Measurements from ENCODE around the gene TMEM132D. TPM values are rescaled to one million over a fixed set of nuclear protein-coding genes. Genes with fewer than 3 reads are reported as not detected.

The TMEM132D gene
- total RNA-seq, 4 donors from 2014 or later = not detected

GRCh38 chr12:129494260-129494659, 409.6 kb downstream of the TMEM132D start:
- no peak for DNase-seq (ENCODE audit: low spot score)
- no peak for TF ChIP-seq CTCF (IDR thresholded peaks at IDR 0.05)
- ATAC-seq (ENCODE audit: low FRiP score) = no peak

- no peak for DNase-seq (ENCODE audit: low spot score)
- no peak for ATAC-seq (ENCODE audit: low FRiP score)
- no peak for TF ChIP-seq CTCF (IDR thresholded peaks at IDR 0.05)
Observed at GRCh38 chr12:129489100-129489676, 414.6 kb downstream of the TMEM132D start.

GRCh38 chr12:129486931-129487330, 416.9 kb downstream of the TMEM132D start:
- ATAC-seq (ENCODE audit: low FRiP score) (no peak), DNase-seq (ENCODE audit: low spot score) (no peak)
- no peak for TF ChIP-seq CTCF (IDR thresholded peaks at IDR 0.05)

- ATAC-seq (ENCODE audit: low FRiP score) (no peak), DNase-seq (ENCODE audit: low spot score) (no peak)
- TF ChIP-seq CTCF (IDR thresholded peaks at IDR 0.05) = no peak
Observed at GRCh38 chr12:129483111-129483893, 420.5 kb downstream of the TMEM132D start.

GRCh38 chr12:129481921-129482320, 421.9 kb downstream of the TMEM132D start:
- no peak for TF ChIP-seq CTCF (IDR thresholded peaks at IDR 0.05)
- ATAC-seq (ENCODE audit: low FRiP score) = no peak

GRCh38 chr12:129470196-129470595, 433.6 kb downstream of the TMEM132D start:
- ATAC-seq (ENCODE audit: low FRiP score) = no peak
- DNase-seq (ENCODE audit: low spot score) = no peak
- no peak for TF ChIP-seq CTCF (IDR thresholded peaks at IDR 0.05)

More at GRCh38 chr12:129481921-129482320, 421.9 kb downstream of the TMEM132D start:
- no peak for DNase-seq (ENCODE audit: low spot score)

GRCh38 chr12:129467726-129468125, 436.1 kb downstream of the TMEM132D start:
- ATAC-seq (ENCODE audit: low FRiP score) (no peak), DNase-seq (ENCODE audit: low spot score) (no peak)
- no peak for TF ChIP-seq CTCF (IDR thresholded peaks at IDR 0.05)

Measured in omental fat pad (tissue), 4 donors.